PFSK-1 (cell line): ENCODE data around the gene CCDC69.

Experiments used
- FOXP2 ChIP-seq: optimal IDR thresholded peaks from 2 replicates; pipeline ENCODE3; 2011; ENCODE audit warnings: borderline replicate concordance, control low read depth, inconsistent platforms; ENCODE audit not compliant: insufficient read depth; ENCODE audit errors: extremely low read length, extremely low read depth
- POLR2AphosphoS5 ChIP-seq: IDR thresholded peaks from 2 replicates; pipeline ENCODE4 v1.6.1; 2012; ENCODE audit warnings: low read depth, mild to moderate bottlenecking, control low read depth, low read length, moderate library complexity
- REST ChIP-seq, 2 experiments: IDR thresholded peaks; 2 replicates each; pipeline versions ENCODE4 v1.6.1 to v1.8.0; 2011 to 2012; ENCODE audit warnings: low read depth in 2 of 2, low read length in 2 of 2, control low read depth in 1 of 2, inconsistent platforms in 1 of 2, mild to moderate bottlenecking in 1 of 2, moderate library complexity in 1 of 2; ENCODE audit not compliant: insufficient read depth in 1 of 2
- SIN3A ChIP-seq: IDR thresholded peaks from 2 replicates; pipeline ENCODE4 v1.6.1; 2012; ENCODE audit warnings: mild to moderate bottlenecking, low read length, moderate library complexity, borderline replicate concordance; ENCODE audit not compliant: insufficient read depth
- TAF1 ChIP-seq: IDR thresholded peaks from 2 replicates; pipeline ENCODE4 v1.6.1; 2012; ENCODE audit warnings: low read length, control low read depth, borderline replicate concordance; ENCODE audit not compliant: insufficient read depth

CCDC69 gene

GRCh38 chr5:151147033-151147432, 76.9 kb downstream of the CCDC69 start:
- TF ChIP-seq SIN3A: no peak
- TF ChIP-seq TAF1: no peak
- no peak for TF ChIP-seq POLR2AphosphoS5
- no peak for TF ChIP-seq FOXP2
- no peak for TF ChIP-seq REST (IDR thresholded peaks at IDR 0.05; ENCODE audit: insufficient read depth in 1 of 2, low read depth in 2 of 2, low read length in 2 of 2)

- TF ChIP-seq POLR2AphosphoS5 (no peak), TAF1 (no peak), REST (IDR thresholded peaks at IDR 0.05; ENCODE audit: insufficient read depth in 1 of 2, low read depth in 2 of 2, low read length in 2 of 2) (no peak), SIN3A (no peak), FOXP2 (no peak)
Measured at GRCh38 chr5:151146061-151146460, 77.8 kb downstream of the CCDC69 start.

GRCh38 chr5:151144922-151145321, 79.0 kb downstream of the CCDC69 start:
- TF ChIP-seq SIN3A (no peak), POLR2AphosphoS5 (no peak), TAF1 (no peak), FOXP2 (no peak), REST (IDR thresholded peaks at IDR 0.05; ENCODE audit: insufficient read depth in 1 of 2, low read depth in 2 of 2, low read length in 2 of 2) (no peak)

GRCh38 chr5:151144275-151144674, 79.6 kb downstream of the CCDC69 start:
- TF ChIP-seq FOXP2: no peak
- TF ChIP-seq REST (IDR thresholded peaks at IDR 0.05; ENCODE audit: insufficient read depth in 1 of 2, low read depth in 2 of 2, low read length in 2 of 2): no peak
- no peak for TF ChIP-seq SIN3A
- TF ChIP-seq TAF1: no peak
- no peak for TF ChIP-seq POLR2AphosphoS5

- TF ChIP-seq SIN3A: no peak
- TF ChIP-seq REST (IDR thresholded peaks at IDR 0.05; ENCODE audit: insufficient read depth in 1 of 2, low read depth in 2 of 2, low read length in 2 of 2): no peak
- TF ChIP-seq TAF1: no peak
- TF ChIP-seq POLR2AphosphoS5: no peak
- no peak for TF ChIP-seq FOXP2
Measured at GRCh38 chr5:151143645-151144044, 80.2 kb downstream of the CCDC69 start.
